Astrocyte (in vitro differentiated cells and primary cell): ENCODE measurements around the gene ANKLE2.

Source experiments
- EZH2 ChIP-seq: IDR thresholded peaks from 2 replicates; pipeline ENCODE4 v1.6.1; 2012; ENCODE audit warnings: mild to moderate bottlenecking, low read length, inconsistent platforms; ENCODE audit not compliant: insufficient read depth
- TF ChIP-seq, protein P1 (sequence below): IDR thresholded peaks from 2 replicates; pipeline ENCODE4 v1.5.1; 2011; ENCODE audit warnings: low read depth, mild to moderate bottlenecking, inconsistent platforms, low read length, moderate library complexity; ENCODE audit not compliant: insufficient read depth

GRCh38 chr12:132759359-132759758 is 2.3 kb downstream of the ANKLE2 start:
- TF ChIP-seq, protein P1, sequence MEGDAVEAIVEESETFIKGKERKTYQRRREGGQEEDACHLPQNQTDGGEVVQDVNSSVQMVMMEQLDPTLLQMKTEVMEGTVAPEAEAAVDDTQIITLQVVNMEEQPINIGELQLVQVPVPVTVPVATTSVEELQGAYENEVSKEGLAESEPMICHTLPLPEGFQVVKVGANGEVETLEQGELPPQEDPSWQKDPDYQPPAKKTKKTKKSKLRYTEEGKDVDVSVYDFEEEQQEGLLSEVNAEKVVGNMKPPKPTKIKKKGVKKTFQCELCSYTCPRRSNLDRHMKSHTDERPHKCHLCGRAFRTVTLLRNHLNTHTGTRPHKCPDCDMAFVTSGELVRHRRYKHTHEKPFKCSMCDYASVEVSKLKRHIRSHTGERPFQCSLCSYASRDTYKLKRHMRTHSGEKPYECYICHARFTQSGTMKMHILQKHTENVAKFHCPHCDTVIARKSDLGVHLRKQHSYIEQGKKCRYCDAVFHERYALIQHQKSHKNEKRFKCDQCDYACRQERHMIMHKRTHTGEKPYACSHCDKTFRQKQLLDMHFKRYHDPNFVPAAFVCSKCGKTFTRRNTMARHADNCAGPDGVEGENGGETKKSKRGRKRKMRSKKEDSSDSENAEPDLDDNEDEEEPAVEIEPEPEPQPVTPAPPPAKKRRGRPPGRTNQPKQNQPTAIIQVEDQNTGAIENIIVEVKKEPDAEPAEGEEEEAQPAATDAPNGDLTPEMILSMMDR: no peak
- no peak for TF ChIP-seq EZH2
